ENCODE data around the gene PDRG1. TPM values are rescaled to one million over a fixed set of nuclear protein-coding genes. Genes with fewer than 3 reads are reported as not detected.

Gene PDRG1
- total and polyA plus RNA-seq, 7 donors, result 7.8 to 37.5 (median 12.9) TPM

GRCh38 chr20:31927627-31928159 lies 24.2 kb downstream of the PDRG1 start:
- WGBS, 3 donors, result 76 to 82% (median 79%) methylated on average over 8 of the region's 8 CpGs
- no peak overlapping the region for H3K27ac ChIP-seq
- no peaks in the 10 kb centered on the region for H3K36me3 ChIP-seq (ENCODE audit: insufficient read depth in 1 of 2, low read depth in 1 of 2)
- H3K4me1 ChIP-seq, result no peaks in the 10 kb centered on the region
- no peaks in the 10 kb centered on the region for H3K27me3 ChIP-seq (ENCODE audit: insufficient read depth in 3 of 3, low read length in 2 of 3)
- TF ChIP-seq CTCF (IDR thresholded peaks at IDR 0.05), result no peak
- no peak for DNase-seq
- intact Hi-C loops (cut with DNase I), result no loop called here
- ATAC-seq, result no peak
- H3K4me3 ChIP-seq, result no peak overlapping the region
- no peaks in the 10 kb centered on the region for H3K9me3 ChIP-seq

GRCh38 chr20:31926493-31926892 lies 25.4 kb downstream of the PDRG1 start:
- Histone ChIP-seq H3K4me3 (no peak overlapping the region), H3K36me3 (ENCODE audit: insufficient read depth in 1 of 2, low read depth in 1 of 2) (no peaks in the 10 kb centered on the region), H3K27ac (no peak overlapping the region), H3K4me1 (no peaks in the 10 kb centered on the region), H3K9me3 (no peaks in the 10 kb centered on the region), H3K27me3 (ENCODE audit: insufficient read depth in 3 of 3, low read length in 2 of 3) (peaks cover 0 to 4% (median 0%) of the 10 kb centered on the region in 3 donors)
- TF ChIP-seq CTCF (IDR thresholded peaks at IDR 0.05), result no peak
- 89 to 95% (median 93%) methylated on average over 2 of the region's 2 CpGs for whole genome bisulfite sequencing, 3 donors
- DNase-seq (no peak), ATAC-seq (no peak)
- intact Hi-C loops (cut with DNase I), result no loop called here

- Histone ChIP-seq H3K4me1 (no peaks in the 10 kb centered on the region), H3K4me3 (no peak overlapping the region), H3K9me3 (no peaks in the 10 kb centered on the region), H3K36me3 (ENCODE audit: insufficient read depth in 1 of 2, low read depth in 1 of 2) (no peaks in the 10 kb centered on the region), H3K27me3 (ENCODE audit: insufficient read depth in 3 of 3, low read length in 2 of 3) (peaks cover 0 to 4% (median 0%) of the 10 kb centered on the region in 3 donors), H3K27ac (no peak overlapping the region)
- DNase-seq (no peak), ATAC-seq (no peak)
- TF ChIP-seq CTCF (IDR thresholded peaks at IDR 0.05), result no peak
- WGBS, 3 donors, result 52 to 58% (median 52%) methylated on average over 9 of the region's 9 CpGs
- intact Hi-C loops (cut with DNase I), result no loop called here
These were observed 26.2 kb downstream of the PDRG1 start for GRCh38 chr20:31925631-31926030.

- H3K4me1 ChIP-seq, result no peaks in the 10 kb centered on the region
- no peak overlapping the region for H3K4me3 ChIP-seq
- no peak overlapping the region for H3K27ac ChIP-seq
- no peaks in the 10 kb centered on the region for H3K9me3 ChIP-seq
- no peak for TF ChIP-seq CTCF (IDR thresholded peaks at IDR 0.05)
- 86 to 90% (median 89%) methylated on average over 8 of the region's 8 CpGs for WGBS, 3 donors
- intact Hi-C loops (cut with DNase I), result no loop called here
- DNase-seq (no peak), ATAC-seq (no peak)
- H3K27me3 ChIP-seq (ENCODE audit: insufficient read depth in 3 of 3, low read length in 2 of 3), result peaks cover 0 to 4% (median 0%) of the 10 kb centered on the region in 3 donors
- H3K36me3 ChIP-seq (ENCODE audit: insufficient read depth in 1 of 2, low read depth in 1 of 2), result no peaks in the 10 kb centered on the region
These were observed 27.3 kb downstream of the PDRG1 start for GRCh38 chr20:31924561-31924960.

Measured in psoas muscle (tissue), 8 donors.